ENCODE data around the gene PCYT1A.
A peak's percentile ranks its signal among the peaks of the same experiment; 100 is the strongest.
"Not testable (repeated sequence)": the region's sequence is repeated elsewhere in the genome, so short reads cannot be mapped to it uniquely, and the experiment has no call there.

PCYT1A gene

GRCh38 chr3:196210673-196211556 is 76.6 kb downstream of the PCYT1A start, which contains the start of gene ZDHHC19:
Gene ZDHHC19, minus strand, starts transcription at chr3:196211400. Its CDS starts 85 bp downstream, at chr3:196211315.
- DNase-seq, result no peak

GRCh38 chr3:196209944-196210672 is 77.4 kb downstream of the PCYT1A start:
- DNase-seq, result not testable (repeated sequence)

- no peak for DNase-seq
These were observed 78.4 kb downstream of the PCYT1A start for GRCh38 chr3:196208942-196209695.

- DNase-seq, result no peak
These were observed 79.5 kb downstream of the PCYT1A start for GRCh38 chr3:196207833-196208607.

GRCh38 chr3:196207159-196207832 is 80.2 kb downstream of the PCYT1A start:
- no peak for DNase-seq

GRCh38 chr3:196205442-196206205 is 81.9 kb downstream of the PCYT1A start:
- DNase-seq, result not testable (repeated sequence)

- no peak for DNase-seq
These were observed 83.7 kb downstream of the PCYT1A start for GRCh38 chr3:196203846-196204245.

GRCh38 chr3:196202516-196202970 is 85.0 kb downstream of the PCYT1A start:
- DNase-seq, result no peak

GRCh38 chr3:196198771-196199753 is 88.5 kb downstream of the PCYT1A start:
- peak; percentile 68 to 72 for DNase-seq

- DNase-seq, result no peak
These were observed 89.3 kb downstream of the PCYT1A start for GRCh38 chr3:196198081-196198675.

GRCh38 chr3:196197524-196197923 is 90.0 kb downstream of the PCYT1A start:
- DNase-seq, result no peak

- no peak for DNase-seq
These were observed 91.8 kb downstream of the PCYT1A start for GRCh38 chr3:196195664-196196265.

GRCh38 chr3:196194542-196194915 is 93.0 kb downstream of the PCYT1A start:
- no peak for DNase-seq

- peak; percentile 34 to 40 for DNase-seq
These were observed 93.6 kb downstream of the PCYT1A start for GRCh38 chr3:196193736-196194541.

- DNase-seq, result no peak
These were observed 94.3 kb downstream of the PCYT1A start for GRCh38 chr3:196193133-196193735.

- DNase-seq, result no peak
These were observed 94.9 kb downstream of the PCYT1A start for GRCh38 chr3:196192524-196193051.

- DNase-seq, result no peak
These were observed 95.4 kb downstream of the PCYT1A start for GRCh38 chr3:196192036-196192523.

Measured in AML-193 (cell line).